Spleen (tissue), 11 donors: ENCODE measurements around the gene PPDPF. TPM values are rescaled to one million over a fixed set of nuclear protein-coding genes. Genes with fewer than 3 reads are reported as not detected.
"Not testable (repeated sequence)": the region's sequence is repeated elsewhere in the genome, so short reads cannot be mapped to it uniquely, and the experiment has no call there.

ENCODE experiments used
- DNase-seq: peaks from one replicate; pipeline ENCODE4 v3.0.0-alpha.2; 2020
- H3K27ac ChIP-seq, 8 donors: fragments of 200-600 bp; sonication (generic) in 7 of 8; 1 replicate in 4 of 8; 2 replicates in 4 of 8; pipeline versions ENCODE4 v1.5.0 to v1.8.0; 2016 to 2021; ENCODE audit warnings: inconsistent platforms in 4 of 8, mild to moderate bottlenecking in 4 of 8, moderate library complexity in 1 of 8
- H3K27me3 ChIP-seq, 7 donors: fragments of 200-600 bp; sonication (generic) in 6 of 7; replicated peaks in 1 of 7; 1 replicate in 4 of 7; 2 replicates in 3 of 7; pipeline versions ENCODE4 v1.5.0 to v1.8.0; 2016 to 2021; ENCODE audit warnings: inconsistent platforms in 3 of 7, mild to moderate bottlenecking in 1 of 7
- H3K36me3 ChIP-seq, 6 donors: fragments of 200-600 bp; sonication (generic) in 5 of 6; 1 replicate in 4 of 6; 2 replicates in 2 of 6; pipeline versions ENCODE4 v1.5.0 to v1.8.0; 2016 to 2021; ENCODE audit warnings: inconsistent platforms in 2 of 6
- H3K4me1 ChIP-seq, 6 donors: fragments of 200-600 bp; sonication (generic) in 5 of 6; 1 replicate in 3 of 6; 2 replicates in 3 of 6; pipeline versions ENCODE4 v1.5.0 to v1.8.0; 2016 to 2021; ENCODE audit warnings: inconsistent platforms in 3 of 6
- H3K4me3 ChIP-seq, 8 donors: fragments of 200-600 bp; sonication (generic) in 7 of 8; 1 replicate in 4 of 8; 2 replicates in 4 of 8; pipeline versions ENCODE4 v1.5.0 to v1.8.0; 2016 to 2021; ENCODE audit warnings: inconsistent platforms in 4 of 8, mild to moderate bottlenecking in 4 of 8, moderate library complexity in 2 of 8
- H3K9me3 ChIP-seq, 8 donors: fragments of 200-600 bp; sonication (generic) in 7 of 8; 1 replicate in 4 of 8; 2 replicates in 4 of 8; pipeline versions ENCODE4 v1.5.0 to v1.8.0; 2016 to 2021; ENCODE audit warnings: inconsistent platforms in 4 of 8
- POLR2A ChIP-seq, 3 donors: fragments of 450-650 bp; IDR thresholded peaks; one replicate each; pipeline ENCODE4 v1.5.1; 2017; ENCODE audit warnings: antibody characterized with exemption in 3 of 3, mild to moderate bottlenecking in 1 of 3
- POLR2AphosphoS5 ChIP-seq, 3 donors: sonication (generic); formaldehyde crosslinking; IDR thresholded peaks; one replicate each; pipeline ENCODE4 v1.5.1; 2017; ENCODE audit warnings: antibody characterized with exemption in 3 of 3
- WGBS, 5 donors: extraction: QIAGEN DNeasy Blood & Tissue Kit in 3 of 5; methylation state at CpG; one replicate each; pipeline versions ENCODE4 v1.1.5 to v1.1.7; 2013 to 2018; 5-methylcytosine and 5-hydroxymethylcytosine counted together
- intact Hi-C: fragments of 100-400 bp; cut with DNase I; formaldehyde crosslinking; loops from one replicate; pipeline ENCODE4 v1.15.0; 2023; ENCODE audit warnings: low total_unique reads
- polyA plus RNA-seq, 3 donors: library from polyadenylated mRNA; stranded (reverse); fragments of 200-250 nt; gene quantifications; one replicate each; pipeline ENCODE4 v1.2.1, GENCODE V29; 2013
- total RNA-seq, 7 donors: library from RNA; depleted of rRNA in 3 of 7; stranded (reverse); fragments of >200 nt in 3 of 7; fragmentation: NEBNext Ultra II Directional in 4 of 7; extraction: Animal tissue kit (Norgen Biotek cat#: 25700) in 4 of 7; gene quantifications; one replicate each; pipeline versions ENCODE4 v1.1.0 to v1.2.1, GENCODE V29; 2016 to 2021
- TF ChIP-seq, protein P1 (sequence below), 11 experiments: fragments of 200-600 bp in 7 of 11; fragments of 450-650 bp in 4 of 11; sonication (generic) in 4 of 11; IDR thresholded peaks in 8 of 11; conservative IDR thresholded peaks in 3 of 11; 1 replicate in 7 of 11; 2 replicates in 4 of 11; pipeline versions ENCODE4 v1.4.0 to v1.8.0; 2016 to 2021; ENCODE audit warnings: antibody characterized with exemption in 11 of 11, inconsistent platforms in 4 of 11, mild to moderate bottlenecking in 1 of 11
- donor health status: healthy with polysubstance abuse.
- donor health status: DM: no; HTN: no; CAD: no; lungs with moderate emphysema.
- donor health status: DM: no; HTN: no; CAD: no.
- donor health status: Bipolar disorder and iron deficiency.
- donor health status: healthy.
- donor health status: DM: no; HTN: no; CAD: no.
- donor health status: DM: yes; HTN: yes; CAD: no.

The PPDPF gene
- total and polyA plus RNA-seq, 10 donors, result 68.8 to 275 (median 124) TPM

DNA sequence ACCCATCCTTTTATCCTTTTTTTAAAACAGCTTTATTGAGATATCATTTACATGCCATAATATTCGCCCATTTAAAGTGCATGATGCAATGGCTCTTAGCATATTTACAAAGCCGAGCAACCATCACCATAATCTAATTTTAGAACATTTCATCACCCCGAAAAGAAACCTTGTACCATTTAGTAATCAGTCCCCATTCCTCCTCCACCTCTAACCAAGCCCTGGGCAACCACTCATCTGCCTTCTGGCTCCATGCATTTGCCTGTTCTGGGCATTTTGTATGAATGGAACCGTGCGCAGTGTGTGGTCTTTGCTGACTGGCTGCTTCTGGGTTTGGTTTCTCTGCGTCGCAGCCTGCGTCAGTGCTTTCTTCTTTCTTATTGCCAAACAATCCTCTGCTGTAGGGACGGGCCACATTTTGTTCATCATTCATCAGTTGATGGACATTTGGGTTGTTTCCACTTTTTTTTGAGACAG, 11.4 kb upstream of the PPDPF start:
- H3K9me3 ChIP-seq, result peaks cover 0 to 26% (median 15%) of the 10 kb centered on the region in 8 donors

DNA sequence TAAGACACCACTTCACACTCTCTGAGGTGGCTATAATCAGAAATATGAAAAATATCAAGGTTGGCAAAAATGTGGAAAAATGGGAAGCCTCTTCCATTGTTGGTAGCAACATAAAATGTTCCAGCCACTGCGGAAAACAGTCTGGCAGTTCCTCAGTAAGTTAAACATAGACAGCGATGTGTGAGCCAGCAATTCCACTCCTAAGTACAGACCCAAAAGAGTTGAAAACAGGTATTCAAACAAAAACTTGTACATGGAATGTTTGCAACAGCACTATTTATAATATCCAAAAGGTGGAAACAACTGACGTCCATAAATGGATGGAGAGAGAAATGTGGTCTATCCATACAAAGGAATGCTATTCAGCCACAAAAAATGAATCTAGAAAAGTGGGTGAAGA, 7.4 kb upstream of the PPDPF start:
- Histone ChIP-seq H3K27ac (no peak overlapping the region), H3K27me3 (peaks cover 0 to 48% (median 12%) of the 10 kb centered on the region in 7 donors)

More for the DNA sequence above, 11.4 kb upstream of the PPDPF start:
- TF ChIP-seq POLR2A (IDR thresholded peaks at IDR 0.05) (no peak), POLR2AphosphoS5 (IDR thresholded peaks at IDR 0.05) (no peak)
- TF ChIP-seq, protein P1, sequence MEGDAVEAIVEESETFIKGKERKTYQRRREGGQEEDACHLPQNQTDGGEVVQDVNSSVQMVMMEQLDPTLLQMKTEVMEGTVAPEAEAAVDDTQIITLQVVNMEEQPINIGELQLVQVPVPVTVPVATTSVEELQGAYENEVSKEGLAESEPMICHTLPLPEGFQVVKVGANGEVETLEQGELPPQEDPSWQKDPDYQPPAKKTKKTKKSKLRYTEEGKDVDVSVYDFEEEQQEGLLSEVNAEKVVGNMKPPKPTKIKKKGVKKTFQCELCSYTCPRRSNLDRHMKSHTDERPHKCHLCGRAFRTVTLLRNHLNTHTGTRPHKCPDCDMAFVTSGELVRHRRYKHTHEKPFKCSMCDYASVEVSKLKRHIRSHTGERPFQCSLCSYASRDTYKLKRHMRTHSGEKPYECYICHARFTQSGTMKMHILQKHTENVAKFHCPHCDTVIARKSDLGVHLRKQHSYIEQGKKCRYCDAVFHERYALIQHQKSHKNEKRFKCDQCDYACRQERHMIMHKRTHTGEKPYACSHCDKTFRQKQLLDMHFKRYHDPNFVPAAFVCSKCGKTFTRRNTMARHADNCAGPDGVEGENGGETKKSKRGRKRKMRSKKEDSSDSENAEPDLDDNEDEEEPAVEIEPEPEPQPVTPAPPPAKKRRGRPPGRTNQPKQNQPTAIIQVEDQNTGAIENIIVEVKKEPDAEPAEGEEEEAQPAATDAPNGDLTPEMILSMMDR (IDR thresholded peaks at IDR 0.05 in 8 of 11, conservative IDR thresholded peaks at IDR 0.05 in 3 of 11), result no peak
- Histone ChIP-seq H3K4me1 (no peaks in the 10 kb centered on the region), H3K4me3 (no peak overlapping the region), H3K27me3 (peaks cover 0 to 79% (median 12%) of the 10 kb centered on the region in 7 donors), H3K27ac (no peak overlapping the region), H3K36me3 (no peaks in the 10 kb centered on the region)
- intact Hi-C loops, result no loop called here
- 82 to 92% (median 86%) methylated on average over 9 of the region's 9 CpGs for WGBS, 5 donors
- DNase-seq, result no peak

DNA sequence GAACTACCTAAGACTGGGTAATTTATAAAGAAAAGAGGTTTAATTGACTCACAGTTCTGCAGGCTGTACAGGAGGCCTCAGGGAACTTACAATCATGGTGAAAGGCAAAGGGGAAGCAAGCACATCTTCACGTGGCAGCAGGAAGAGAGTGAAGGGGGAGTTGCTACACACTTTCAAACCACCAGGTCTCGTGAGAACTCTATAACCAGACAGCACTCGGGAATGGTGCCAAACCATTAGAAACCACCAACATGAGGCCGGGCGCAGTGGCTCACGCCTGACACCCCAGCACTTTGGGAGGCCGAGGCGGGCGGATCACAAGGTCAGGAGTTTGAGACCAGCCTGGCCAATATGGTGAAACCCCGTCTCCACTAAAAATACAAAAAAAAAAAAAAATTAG, 6.0 kb upstream of the PPDPF start:
- peaks cover 0 to 17% (median 2%) of the 10 kb centered on the region in 8 donors for H3K9me3 ChIP-seq
- H3K27ac ChIP-seq, DNase-seq, intact Hi-C loops, H3K4me3 ChIP-seq, H3K36me3 ChIP-seq: not testable (repeated sequence)
- peaks cover 0 to 14% (median 9%) of the 10 kb centered on the region in 6 donors for H3K4me1 ChIP-seq
- peaks cover 0 to 48% (median 7%) of the 10 kb centered on the region in 7 donors for H3K27me3 ChIP-seq
- 45 to 58% (median 51%) methylated on average over 9 to 10 of the region's 10 CpGs for WGBS, 5 donors

More for the DNA sequence above, 7.4 kb upstream of the PPDPF start:
- WGBS, 5 donors, result 73 to 96% (median 92%) methylated on average over 3 of the region's 3 CpGs
- Histone ChIP-seq H3K9me3 (peaks cover 0 to 17% (median 2%) of the 10 kb centered on the region in 8 donors), H3K4me3 (no peak overlapping the region), H3K36me3 (no peaks in the 10 kb centered on the region), H3K4me1 (peaks cover 0 to under 1% (median 0%) of the 10 kb centered on the region in 6 donors)
- TF ChIP-seq, protein P1 (IDR thresholded peaks at IDR 0.05 in 8 of 11, conservative IDR thresholded peaks at IDR 0.05 in 3 of 11), result no peak
- TF ChIP-seq POLR2AphosphoS5 (IDR thresholded peaks at IDR 0.05) (no peak), POLR2A (IDR thresholded peaks at IDR 0.05) (no peak)
- intact Hi-C loops, result no loop called here
- DNase-seq, result no peak

DNA sequence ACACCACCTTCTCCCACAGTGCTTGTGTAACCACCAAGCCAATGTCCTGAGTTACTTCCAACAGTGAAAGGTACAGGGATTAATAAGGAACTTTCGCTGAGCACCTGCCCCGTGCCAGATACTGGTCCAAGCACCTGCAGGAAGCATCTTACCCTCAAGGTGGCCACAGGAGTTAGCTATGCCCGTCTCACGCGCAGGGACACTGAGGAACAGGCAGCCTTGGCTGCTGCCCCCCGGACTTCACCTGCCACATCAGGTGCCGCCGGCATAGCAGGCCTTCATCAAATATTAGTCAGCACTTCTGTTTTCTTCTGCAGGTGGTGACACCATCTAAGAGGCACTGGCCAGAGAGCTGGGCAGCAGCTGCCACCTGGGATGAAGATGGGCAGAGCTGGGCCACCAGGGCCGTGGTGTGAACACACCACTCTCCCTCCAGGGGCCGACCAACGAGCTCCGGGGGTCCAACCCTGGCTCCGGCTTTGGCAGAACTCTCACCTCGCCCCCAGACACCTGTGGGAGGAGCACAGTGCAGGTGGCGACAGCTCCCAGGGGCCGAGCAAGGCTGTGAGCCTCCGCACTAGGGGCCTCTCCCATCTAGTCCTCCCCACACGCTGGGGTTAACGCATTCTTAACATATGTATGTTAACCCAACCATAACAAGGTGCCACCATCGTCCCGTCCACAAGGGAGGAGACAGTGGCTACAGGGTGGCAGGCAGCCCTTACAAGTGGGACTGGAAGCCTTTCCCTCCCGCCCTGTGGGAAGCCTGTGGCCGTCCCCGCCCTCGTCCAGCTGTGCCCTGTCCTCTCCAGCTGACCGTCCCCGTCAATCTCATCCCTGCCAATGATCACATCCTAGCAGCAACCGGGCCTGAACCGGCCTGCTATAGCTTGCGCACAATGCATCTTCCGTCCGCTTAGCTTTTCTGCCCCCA, 2.9 kb upstream of the PPDPF start:
- WGBS, 5 donors, result 81 to 94% (median 91%) methylated on average over 26 to 32 of the region's 32 CpGs
- peaks cover 0 to 17% (median 2%) of the 10 kb centered on the region in 8 donors for H3K9me3 ChIP-seq
- peaks cover 14 to 39% (median 31%) of the 10 kb centered on the region in 6 donors for H3K4me1 ChIP-seq
- peaks cover 0 to 25% (median 0%) of the 10 kb centered on the region in 7 donors for H3K27me3 ChIP-seq
- no peak overlapping the region for H3K4me3 ChIP-seq
- TF ChIP-seq, protein P1 (IDR thresholded peaks at IDR 0.05 in 8 of 11, conservative IDR thresholded peaks at IDR 0.05 in 3 of 11), result no peak
- no peak for TF ChIP-seq POLR2A (IDR thresholded peaks at IDR 0.05)
- no peak for TF ChIP-seq POLR2AphosphoS5 (IDR thresholded peaks at IDR 0.05)
- peaks cover 0 to 12% (median 6%) of the 10 kb centered on the region in 6 donors for H3K36me3 ChIP-seq
- intact Hi-C loops, result no loop called here
- no peak overlapping the region for H3K27ac ChIP-seq
- DNase-seq, result peak; percentile 75
